Motor neuron (in vitro differentiated cells): ENCODE data around the gene PROM1. TPM values are rescaled to one million over a fixed set of nuclear protein-coding genes. Genes with fewer than 3 reads are reported as not detected.

Source experiments
- ATAC-seq, 8 experiments: fragments of 200-7000 bp; cut with Tn5 transposase; replicated peaks in 6 of 8; 2 replicates each; pipeline ENCODE4 v1.8.0; 2021; ENCODE audit warnings: mild to moderate bottlenecking in 8 of 8, moderate library complexity in 8 of 8
- H3K27ac ChIP-seq, 2 donors: fragments of 250-450 bp; sonication (Bioruptor Pico); 2 replicates each; pipeline ENCODE4 v1.9.0; 2021; ENCODE audit warnings: antibody characterized with exemption in 2 of 2, mild to moderate bottlenecking in 2 of 2, moderate library complexity in 1 of 2
- H3K4me1 ChIP-seq, 2 donors: fragments of 250-450 bp; sonication (Bioruptor Pico); replicated peaks in 1 of 2; 2 replicates each; pipeline ENCODE4 v1.6.1; 2021; ENCODE audit warnings: antibody characterized with exemption in 2 of 2, mild to moderate bottlenecking in 2 of 2, moderate library complexity in 1 of 2
- H3K4me3 ChIP-seq, 5 donors: fragments of 250-450 bp; sonication (Bioruptor Pico); 2 replicates each; pipeline ENCODE4 v1.9.0; 2021; ENCODE audit warnings: antibody characterized with exemption in 5 of 5, mild to moderate bottlenecking in 5 of 5, moderate library complexity in 4 of 5
- WGBS, 10 experiments: fragments of 450-650 bp; shearing (Covaris generic); methylation state at CpG; one replicate each; pipeline ENCODE4 v1.0.0; 2022; 5-methylcytosine and 5-hydroxymethylcytosine counted together
- in situ Hi-C, 9 experiments: fragments of 400-800 bp; cut with MboI; loops; one replicate each; pipeline ENCODE4 v1.15.0; 2021; ENCODE audit warnings: low sequenced_read_pairs in 9 of 9, low pct_unique_long_range_greater_than_20kb in 2 of 9; ENCODE audit not compliant: unreplicated experiment in 9 of 9
- total RNA-seq, 8 experiments: library from RNA; unstranded; fragments of 300-600 nt; gene quantifications; 2 replicates each; pipeline versions ENCODE4 v1.2.3 to v1.2.4, GENCODE V29; 2022

Gene PROM1
- total RNA-seq, 8 experiments from 2014 or later, result 1.8 to 45.1 (median 10.1) TPM; not detected in 1

DNA sequence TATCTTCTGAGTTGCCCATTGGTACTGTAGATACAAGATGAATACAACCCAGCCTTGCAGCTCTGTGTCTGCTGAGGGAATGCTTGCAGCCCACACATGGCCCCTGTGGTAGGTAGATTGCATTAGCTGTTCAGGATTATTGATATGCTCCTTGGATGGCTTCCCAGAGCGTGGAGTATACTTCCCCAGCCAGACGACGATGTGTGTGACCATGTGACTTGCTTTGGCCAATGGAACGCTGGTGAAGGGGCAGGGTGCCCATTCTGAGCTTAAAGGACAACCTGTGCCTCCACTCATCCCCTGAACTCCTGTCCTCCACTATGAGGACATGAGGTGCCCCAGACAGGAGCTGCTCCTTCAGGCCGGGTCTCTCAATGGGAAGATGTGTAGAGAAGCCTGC is 96.9 kb downstream of the PROM1 start:
- H3K4me3 ChIP-seq, result no peak overlapping the region
- no peak for ATAC-seq
- peaks cover 0 to 3% of the 10 kb centered on the region in 2 donors for H3K4me1 ChIP-seq
- H3K27ac ChIP-seq, result no peak overlapping the region
- WGBS, 10 experiments, result 26 to 100% (median 71%) methylated on average over 2 to 4 of the region's 5 CpGs; no CpG with 5 or more reads in 2 of the 10 experiments
- in situ Hi-C loops, result loop anchor here in 1 of 9 experiments (25.0 kb wide), 1 partner anchor 500 kb away; no protein-coding TSS in a partner anchor

DNA sequence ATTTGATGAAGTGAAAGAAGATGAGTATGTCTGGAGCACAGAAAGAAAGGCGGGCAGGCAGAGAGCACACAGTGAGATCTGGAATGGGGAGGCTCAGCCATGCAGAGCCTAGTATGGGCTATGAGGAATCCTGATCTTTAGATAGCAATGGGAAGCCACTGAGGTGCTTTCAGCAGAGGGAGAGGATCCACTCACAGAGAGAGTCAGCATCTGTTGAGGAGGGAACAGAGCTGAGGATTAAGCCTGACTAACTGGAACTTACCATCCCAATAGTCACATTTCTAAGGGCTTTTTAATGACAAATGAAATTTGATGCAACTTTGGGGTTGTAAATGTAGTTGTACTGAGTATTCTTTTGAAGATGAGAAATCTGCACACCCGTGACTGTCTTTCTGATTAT is 100.2 kb downstream of the PROM1 start:
- Histone ChIP-seq H3K4me3 (no peak overlapping the region), H3K4me1 (no peaks in the 10 kb centered on the region), H3K27ac (no peak overlapping the region)
- peak in 4 of 8 experiments; percentile 38 to 78 (median 45) for ATAC-seq
- WGBS, 10 experiments, result 69 to 100% (median 82%) methylated on average over 1 to 2 of the region's 2 CpGs; no CpG with 5 or more reads in 2 of the 10 experiments
- in situ Hi-C loops, result loop anchor here in 1 of 9 experiments (25.0 kb wide), 1 partner anchor 496 kb away; no protein-coding TSS in a partner anchor

DNA sequence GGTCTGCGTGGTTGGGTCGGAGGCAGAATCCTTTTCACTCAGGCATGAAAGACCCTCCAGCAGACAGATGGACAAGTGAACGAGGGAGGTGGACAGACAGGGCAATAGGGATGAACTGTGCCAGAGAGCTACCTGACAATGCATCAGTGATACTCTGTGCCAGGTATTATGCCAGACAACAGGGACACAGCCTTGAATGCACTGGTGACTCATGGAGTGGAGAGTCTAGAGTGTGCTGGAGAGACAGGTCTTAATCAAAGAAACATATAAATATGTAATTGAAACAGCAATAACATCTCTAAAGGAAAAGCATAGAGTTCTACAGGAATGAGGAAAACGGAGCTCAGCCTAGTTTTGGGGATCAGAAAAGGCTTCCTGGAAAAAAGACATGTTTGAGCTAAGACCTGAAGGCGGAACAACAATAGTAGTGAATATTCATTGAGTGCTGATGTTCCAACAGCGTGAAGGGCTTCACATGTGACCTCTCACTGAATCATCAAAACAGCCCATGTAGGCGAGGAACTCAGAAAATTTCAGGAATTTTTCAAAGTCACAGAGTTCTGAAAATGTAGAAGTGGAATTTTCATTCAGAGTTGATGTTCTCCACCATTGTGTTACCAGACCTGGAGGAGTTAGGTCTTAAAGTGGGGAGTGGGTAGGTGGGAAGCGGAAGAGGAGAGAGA is 100.8 kb downstream of the PROM1 start:
- H3K27ac ChIP-seq, result no peak overlapping the region
- no peak overlapping the region for H3K4me3 ChIP-seq
- WGBS, 10 experiments, result 41 to 100% (median 82%) methylated on average over 1 to 7 of the region's 8 CpGs
- peak in 3 of 8 experiments; percentile 85 to 97 (median 93) for ATAC-seq
- in situ Hi-C loops, result loop anchor here in 1 of 9 experiments (25.0 kb wide), 1 partner anchor 496 kb away; no protein-coding TSS in a partner anchor
- no peaks in the 10 kb centered on the region for H3K4me1 ChIP-seq

DNA sequence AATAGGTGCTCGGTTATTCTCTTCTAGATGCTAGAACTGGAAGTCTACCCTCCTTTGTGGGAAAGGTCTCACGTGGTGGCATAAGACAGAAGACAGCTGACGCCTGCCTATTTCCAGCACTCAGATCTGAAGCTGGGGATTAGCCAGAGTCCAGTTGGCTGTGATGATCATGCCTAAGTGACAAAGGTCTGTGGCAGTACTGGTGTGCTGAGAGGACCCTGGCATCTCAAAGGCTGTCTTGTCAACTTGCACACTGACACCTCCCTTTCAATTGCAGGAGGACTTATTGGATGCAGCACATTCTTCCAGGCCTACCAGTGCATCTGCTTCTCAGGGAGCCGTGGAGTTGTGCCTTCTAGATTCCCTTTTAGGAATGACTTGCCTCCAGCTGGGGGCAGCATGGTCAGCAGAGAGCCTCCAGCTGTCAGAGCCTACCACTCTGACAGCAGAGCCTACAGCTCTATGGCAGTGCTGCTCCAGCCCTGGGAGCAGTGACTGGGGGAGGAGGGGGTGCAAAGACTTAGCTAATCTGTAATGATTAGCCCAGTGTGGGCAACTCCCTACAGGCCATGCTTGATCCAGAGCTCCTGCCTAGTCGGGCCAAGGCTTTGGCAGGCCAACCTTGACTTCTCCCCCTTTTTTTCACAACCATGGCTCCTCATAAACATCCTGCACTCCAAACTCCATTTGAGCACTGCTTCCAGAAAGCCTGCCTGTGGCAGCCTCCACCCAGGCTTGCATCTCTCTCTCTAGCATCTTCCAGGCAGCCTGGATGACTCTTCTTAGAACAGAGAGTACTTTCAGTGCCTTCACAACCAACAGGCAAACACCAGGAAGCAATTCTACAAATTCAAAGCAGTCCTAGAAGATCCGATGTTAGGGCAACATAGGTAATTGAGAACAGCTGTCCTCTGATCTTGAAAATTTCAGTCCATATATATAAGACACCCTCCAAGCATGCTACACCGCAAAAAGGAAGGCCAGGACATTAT is 107.1 kb downstream of the PROM1 start:
- no peaks in the 10 kb centered on the region for H3K4me1 ChIP-seq
- in situ Hi-C loops, result loop anchor here in 1 of 9 experiments (25.0 kb wide), 1 partner anchor 489 kb away; no protein-coding TSS in a partner anchor
- WGBS, 10 experiments, result 0 to 100% (median 81%) methylated on average over 2 to 7 of the region's 7 CpGs; no CpG with 5 or more reads in 3 of the 10 experiments
- H3K4me3 ChIP-seq, result no peak overlapping the region
- peak in 3 of 8 experiments; percentile 89 to 95 (median 89) for ATAC-seq
- no peak overlapping the region for H3K27ac ChIP-seq

DNA sequence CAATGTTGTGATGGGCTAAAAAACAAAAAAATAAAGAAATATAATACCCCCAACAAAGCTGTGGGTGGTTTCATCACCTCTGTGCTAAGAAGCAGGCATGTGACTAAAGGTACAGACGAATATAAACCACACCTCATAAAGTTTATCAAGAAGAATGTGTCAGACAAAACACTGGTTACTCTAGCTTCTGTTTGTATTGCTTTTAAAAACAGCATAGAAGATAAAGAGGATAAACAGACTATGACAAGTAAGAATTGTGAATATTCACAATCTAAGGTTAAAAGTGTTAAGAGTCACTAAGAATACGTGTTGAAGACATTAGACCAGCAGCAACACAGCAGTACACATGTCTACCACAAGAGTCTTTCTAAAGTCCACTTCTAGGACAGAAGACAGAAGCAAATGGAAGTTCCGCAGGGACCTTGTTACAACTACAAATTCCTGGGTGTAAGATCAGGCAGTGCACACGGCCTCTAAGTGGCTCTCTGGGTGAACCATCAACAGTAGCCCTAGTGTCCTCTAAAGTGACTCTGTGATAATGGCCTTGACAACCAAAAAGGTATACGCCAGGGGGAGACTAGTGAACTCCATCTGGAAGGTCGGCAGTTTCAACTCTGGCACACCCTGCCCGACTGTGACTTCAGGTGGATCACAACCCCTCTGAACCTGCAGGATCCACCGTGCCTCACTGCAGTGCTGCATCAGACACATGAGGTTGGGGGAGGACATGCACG is 112.6 kb downstream of the PROM1 start:
- no peak for ATAC-seq
- 0 to 100% (median 90%) methylated on average over 1 to 7 of the region's 9 CpGs; no CpG with 5 or more reads in 1 of the 10 experiments for WGBS, 10 experiments
- in situ Hi-C loops, result loop anchor here in 1 of 9 experiments (25.0 kb wide), 1 partner anchor 159 kb away; no protein-coding TSS in a partner anchor
- no peaks in the 10 kb centered on the region for H3K4me1 ChIP-seq
- no peak overlapping the region for H3K27ac ChIP-seq
- H3K4me3 ChIP-seq, result no peak overlapping the region

DNA sequence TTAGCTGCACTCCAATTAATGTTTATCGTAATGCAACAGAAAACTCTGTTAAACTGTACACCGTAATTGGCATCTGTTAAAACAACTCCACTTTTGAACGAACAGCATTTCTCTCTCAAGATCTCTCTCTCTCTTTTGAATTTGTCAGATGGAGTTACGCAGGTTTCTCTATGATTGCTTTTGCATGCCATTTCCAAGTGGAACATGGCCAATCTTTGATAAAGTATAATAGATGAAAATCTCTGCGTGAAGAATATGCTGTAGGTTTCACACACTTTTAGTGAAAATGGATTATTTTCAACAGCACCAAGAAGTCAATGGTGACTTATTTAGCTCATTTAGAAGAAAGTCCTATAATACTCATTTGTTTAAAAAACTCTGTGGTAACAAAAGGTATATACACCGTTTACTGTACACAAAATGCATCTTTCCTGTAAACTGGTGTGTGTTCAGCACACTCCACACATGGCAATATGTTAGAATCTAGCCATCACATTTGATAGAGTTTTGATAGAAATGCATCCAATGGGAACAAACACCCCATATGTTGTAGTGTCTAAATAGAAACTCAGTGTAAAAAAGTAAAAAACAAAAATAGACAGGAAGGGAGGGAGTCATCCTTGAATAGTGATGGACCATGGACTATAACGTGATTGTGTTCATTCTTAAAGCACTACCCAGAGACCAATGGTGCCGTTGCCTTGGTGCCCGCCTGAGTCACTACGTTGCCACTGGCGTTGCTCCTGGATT is 115.1 kb downstream of the PROM1 start:
- Histone ChIP-seq H3K4me3 (no peak overlapping the region), H3K27ac (no peak overlapping the region), H3K4me1 (no peaks in the 10 kb centered on the region)
- ATAC-seq, result no peak
- in situ Hi-C loops, result loop anchor here in 1 of 9 experiments (25.0 kb wide), 1 partner anchor 156 kb away; no protein-coding TSS in a partner anchor
- WGBS, 10 experiments, result 40 to 98% (median 93%) methylated on average over 2 to 10 of the region's 11 CpGs

DNA sequence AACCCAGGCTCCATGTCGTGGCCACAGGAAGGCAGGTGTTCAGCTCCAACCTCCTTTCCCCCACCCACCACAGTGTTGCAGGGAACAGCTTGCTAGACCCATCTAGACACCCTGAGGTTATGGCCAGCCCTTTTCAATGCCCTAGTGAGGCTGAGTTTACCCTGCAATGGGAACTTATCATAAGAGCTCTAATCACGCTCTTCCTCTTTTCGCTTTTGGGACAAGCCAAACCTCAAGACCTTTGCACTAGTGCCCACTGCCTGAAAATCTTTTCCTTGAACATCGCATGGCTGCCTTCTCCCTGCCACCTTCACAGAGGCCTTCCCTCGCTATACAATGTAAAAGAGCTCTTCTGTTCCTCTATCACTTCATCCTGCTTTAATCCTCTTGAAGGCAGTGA is 118.5 kb downstream of the PROM1 start:
- Histone ChIP-seq H3K27ac (no peak overlapping the region), H3K4me1 (no peaks in the 10 kb centered on the region), H3K4me3 (no peak overlapping the region)
- ATAC-seq, result no peak
- in situ Hi-C loops, result loop anchor here in 1 of 9 experiments (25.0 kb wide), 1 partner anchor 153 kb away; no protein-coding TSS in a partner anchor
- WGBS, 10 experiments, result 80 to 100% (median 93%) methylated on average over 1 to 5 of the region's 5 CpGs; no CpG with 5 or more reads in 1 of the 10 experiments

DNA sequence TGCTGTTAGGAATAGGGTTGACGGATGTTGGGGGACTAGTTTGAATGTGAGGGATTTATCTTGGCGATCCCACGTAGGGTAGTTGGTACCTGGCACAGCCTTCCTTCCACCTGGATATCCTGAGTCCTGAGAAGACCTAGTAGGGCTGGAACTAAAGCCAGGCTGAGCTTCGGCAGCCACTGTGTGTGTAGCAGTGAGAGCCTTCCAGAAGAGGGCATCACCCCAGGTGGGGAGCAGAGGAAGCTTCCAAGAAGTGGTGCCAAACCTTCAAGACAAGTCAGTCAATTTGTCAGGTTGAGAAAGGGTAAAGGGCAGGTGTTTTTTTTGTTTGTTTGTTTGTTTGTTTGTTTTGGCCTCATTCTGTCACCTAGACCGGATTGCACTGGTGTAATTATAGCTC is 119.7 kb downstream of the PROM1 start:
- 56 to 100% (median 97%) methylated on average over 1 to 5 of the region's 5 CpGs; no CpG with 5 or more reads in 4 of the 10 experiments for WGBS, 10 experiments
- no peak overlapping the region for H3K4me3 ChIP-seq
- no peak for ATAC-seq
- no peaks in the 10 kb centered on the region for H3K4me1 ChIP-seq
- in situ Hi-C loops, result loop anchor here in 1 of 9 experiments (25.0 kb wide), 1 partner anchor 152 kb away; no protein-coding TSS in a partner anchor
- no peak overlapping the region for H3K27ac ChIP-seq

DNA sequence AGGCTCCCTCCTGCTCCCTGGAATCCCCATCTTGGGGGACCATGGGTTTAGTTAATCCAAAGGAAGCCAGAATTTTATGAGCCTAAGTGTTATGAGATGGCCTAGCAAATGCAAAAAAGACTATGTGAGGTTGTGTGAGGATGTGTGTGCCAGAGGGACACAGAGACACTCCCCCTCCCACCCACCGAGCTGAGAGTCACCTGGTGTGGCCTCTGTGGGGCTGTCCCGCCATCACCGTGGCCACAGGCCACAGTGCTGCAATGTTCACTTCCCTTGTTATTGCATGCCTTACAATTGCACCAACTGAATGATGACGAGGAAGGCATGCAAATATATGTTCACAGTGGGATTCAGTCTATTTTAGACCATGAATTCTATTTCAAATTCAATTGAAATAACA is 120.2 kb downstream of the PROM1 start:
- no peaks in the 10 kb centered on the region for H3K4me1 ChIP-seq
- no peak overlapping the region for H3K4me3 ChIP-seq
- in situ Hi-C loops, result loop anchor here in 1 of 9 experiments (25.0 kb wide), 1 partner anchor 151 kb away; no protein-coding TSS in a partner anchor
- H3K27ac ChIP-seq, result no peak overlapping the region
- peak in 3 of 8 experiments; percentile 6 to 68 (median 10) for ATAC-seq
- 40 to 100% (median 71%) methylated on average over 1 to 4 of the region's 4 CpGs; no CpG with 5 or more reads in 3 of the 10 experiments for WGBS, 10 experiments

DNA sequence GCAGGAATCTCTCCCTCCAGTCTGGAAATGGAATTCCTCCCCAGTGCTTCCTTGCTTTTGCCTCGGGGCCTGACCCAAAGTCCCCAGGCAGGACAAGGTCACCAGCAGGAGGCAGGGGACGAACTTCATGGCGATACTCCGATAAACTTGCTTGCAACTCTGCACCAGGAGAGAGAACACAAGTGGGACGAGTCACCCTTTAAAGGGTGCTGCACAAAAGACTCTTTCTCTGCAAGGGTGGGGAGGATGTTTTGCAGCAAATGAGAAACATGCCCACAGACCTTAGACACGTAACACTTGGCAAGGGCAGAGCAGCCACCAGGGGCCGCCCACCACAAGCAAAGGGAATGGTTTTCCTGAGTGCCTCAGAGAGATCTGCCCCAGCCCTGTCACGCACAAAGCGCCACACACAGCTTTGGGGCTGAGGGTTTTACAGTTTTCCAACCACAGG is 120.8 kb downstream of the PROM1 start, which contains the start of gene FGFBP2:
Gene FGFBP2 (minus strand): TSS at position 175 of the 451 bp plus-strand sequence. CDS start 46 bp downstream, at position 129.
- Histone ChIP-seq H3K4me1 (no peaks in the 10 kb centered on the region), H3K4me3 (no peak within 1 kb of the TSS), H3K27ac (no peak within 1 kb of the TSS)
- 0 to 80% (median 66%) methylated on average over 1 to 7 of the region's 9 CpGs; no CpG with 5 or more reads in 5 of the 10 experiments for WGBS, 10 experiments
- peak; percentile 42 to 99 (median 69) for ATAC-seq
- in situ Hi-C loops, result loop anchor here in 1 of 9 experiments (25.0 kb wide), 1 partner anchor 151 kb away; no protein-coding TSS in a partner anchor
